GM12865 (cell line): Measurements from ENCODE around the gene POLR2F.

Experiments used
- DNase-seq: peaks from one replicate; pipeline ENCODE4 v3.0.0; 2010; ENCODE audit warnings: low read depth
- H3K4me3 ChIP-seq: 2 replicates; pipeline ENCODE4 v1.5.1; 2011; ENCODE audit warnings: mild to moderate bottlenecking, low read depth, low read length, control low read depth
- TF ChIP-seq, protein P1 (sequence below): IDR thresholded peaks from 2 replicates; pipeline ENCODE4 v1.5.1; 2011; ENCODE audit warnings: low read length, control low read depth, low read depth, inconsistent platforms; ENCODE audit not compliant: insufficient read depth; ENCODE audit errors: missing control alignments

POLR2F gene

DNA sequence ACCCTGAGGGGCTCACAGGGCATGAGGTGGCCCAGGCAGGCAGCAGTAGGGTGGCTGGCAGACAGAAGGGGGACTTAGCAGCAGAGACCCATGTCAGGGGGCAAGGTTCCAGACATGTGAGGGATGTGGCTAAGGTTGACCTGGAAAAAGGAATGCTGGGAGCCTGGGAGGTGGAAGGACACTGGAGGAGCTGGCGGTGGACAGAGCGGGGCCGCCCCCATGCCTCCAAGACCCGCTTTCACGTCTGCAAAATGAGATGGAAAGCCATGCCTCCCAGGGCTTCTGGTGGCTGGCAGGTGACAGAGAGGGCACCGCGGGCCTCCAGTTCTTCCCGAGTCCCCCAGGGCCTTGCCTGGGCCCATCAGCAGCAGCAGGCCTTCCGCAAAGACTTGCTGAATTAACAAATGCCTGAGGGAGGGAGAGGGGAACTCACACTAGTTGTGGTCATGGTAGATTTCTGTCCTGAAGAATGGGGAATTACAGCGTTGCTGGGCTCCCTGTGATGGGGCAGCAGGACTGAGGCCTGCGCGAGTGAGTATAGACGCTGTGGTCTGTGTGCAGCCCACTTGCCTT, 53.9 kb downstream of the POLR2F start:
- TF ChIP-seq, protein P1, sequence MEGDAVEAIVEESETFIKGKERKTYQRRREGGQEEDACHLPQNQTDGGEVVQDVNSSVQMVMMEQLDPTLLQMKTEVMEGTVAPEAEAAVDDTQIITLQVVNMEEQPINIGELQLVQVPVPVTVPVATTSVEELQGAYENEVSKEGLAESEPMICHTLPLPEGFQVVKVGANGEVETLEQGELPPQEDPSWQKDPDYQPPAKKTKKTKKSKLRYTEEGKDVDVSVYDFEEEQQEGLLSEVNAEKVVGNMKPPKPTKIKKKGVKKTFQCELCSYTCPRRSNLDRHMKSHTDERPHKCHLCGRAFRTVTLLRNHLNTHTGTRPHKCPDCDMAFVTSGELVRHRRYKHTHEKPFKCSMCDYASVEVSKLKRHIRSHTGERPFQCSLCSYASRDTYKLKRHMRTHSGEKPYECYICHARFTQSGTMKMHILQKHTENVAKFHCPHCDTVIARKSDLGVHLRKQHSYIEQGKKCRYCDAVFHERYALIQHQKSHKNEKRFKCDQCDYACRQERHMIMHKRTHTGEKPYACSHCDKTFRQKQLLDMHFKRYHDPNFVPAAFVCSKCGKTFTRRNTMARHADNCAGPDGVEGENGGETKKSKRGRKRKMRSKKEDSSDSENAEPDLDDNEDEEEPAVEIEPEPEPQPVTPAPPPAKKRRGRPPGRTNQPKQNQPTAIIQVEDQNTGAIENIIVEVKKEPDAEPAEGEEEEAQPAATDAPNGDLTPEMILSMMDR, result no peak
- no peak overlapping the region for H3K4me3 ChIP-seq
- DNase-seq, result no peak

DNA sequence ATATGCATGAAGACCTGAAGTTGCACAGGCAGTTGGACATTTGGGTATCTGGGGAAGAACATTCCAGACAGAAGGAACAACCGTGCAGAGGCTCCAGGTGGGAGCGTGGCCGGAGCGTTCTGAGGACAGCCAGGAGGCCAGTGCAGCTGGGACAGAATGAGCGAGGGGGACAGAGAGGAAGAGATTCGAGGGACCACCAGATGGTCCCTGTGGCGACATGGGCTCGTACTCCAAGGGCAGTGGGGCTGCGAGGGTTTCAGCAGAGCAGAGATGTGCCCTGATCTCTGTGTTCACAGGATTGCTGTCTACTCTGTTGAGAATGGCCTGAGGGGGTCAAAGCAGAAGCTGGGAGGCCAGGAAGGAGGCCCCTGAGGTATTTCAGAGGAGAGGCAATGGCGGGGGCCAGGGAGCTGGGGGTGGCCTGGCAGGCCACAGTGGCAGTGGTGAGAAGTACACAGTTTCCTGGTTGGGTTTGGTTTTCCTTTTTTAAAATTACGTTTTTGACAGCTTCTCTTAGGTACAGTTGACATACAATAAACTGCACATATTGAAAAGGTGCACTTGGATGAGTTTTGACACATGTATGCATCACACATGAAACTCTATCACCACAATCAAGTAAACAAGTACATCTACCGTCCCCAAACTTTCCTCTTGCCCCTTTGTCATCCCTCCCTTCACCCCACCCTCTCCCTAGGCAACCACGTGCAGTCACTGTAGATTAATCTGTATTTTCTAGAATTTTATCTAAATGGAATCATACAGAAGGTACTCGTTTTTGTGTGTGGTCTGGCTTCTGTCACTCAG, 55.7 kb downstream of the POLR2F start:
- no peak overlapping the region for H3K4me3 ChIP-seq
- DNase-seq, result no peak
- TF ChIP-seq, protein P1, result no peak

DNA sequence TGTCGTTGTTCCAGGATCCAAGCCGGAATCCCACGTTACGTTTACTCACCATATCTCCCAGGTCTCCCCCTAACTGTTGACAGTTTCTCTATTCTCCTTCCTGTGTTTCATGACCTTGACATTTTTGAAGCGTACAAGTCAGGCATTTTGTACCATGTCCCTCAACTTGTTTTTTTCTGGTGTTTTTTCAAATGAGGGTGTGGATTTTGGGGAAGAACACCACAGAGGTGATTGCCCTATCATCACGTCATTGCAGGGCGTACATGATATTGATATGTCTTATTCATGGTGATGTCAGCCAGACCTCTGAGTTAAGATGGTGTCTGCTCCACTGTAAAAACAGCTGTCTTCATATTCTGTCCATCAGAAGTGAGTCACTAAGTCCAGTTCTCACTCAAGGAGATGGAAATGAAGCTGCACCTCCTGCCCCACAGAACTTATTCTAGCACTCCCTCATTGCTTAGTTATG, 59.1 kb downstream of the POLR2F start:
- no peak for DNase-seq
- no peak overlapping the region for H3K4me3 ChIP-seq
- TF ChIP-seq, protein P1, result no peak

DNA sequence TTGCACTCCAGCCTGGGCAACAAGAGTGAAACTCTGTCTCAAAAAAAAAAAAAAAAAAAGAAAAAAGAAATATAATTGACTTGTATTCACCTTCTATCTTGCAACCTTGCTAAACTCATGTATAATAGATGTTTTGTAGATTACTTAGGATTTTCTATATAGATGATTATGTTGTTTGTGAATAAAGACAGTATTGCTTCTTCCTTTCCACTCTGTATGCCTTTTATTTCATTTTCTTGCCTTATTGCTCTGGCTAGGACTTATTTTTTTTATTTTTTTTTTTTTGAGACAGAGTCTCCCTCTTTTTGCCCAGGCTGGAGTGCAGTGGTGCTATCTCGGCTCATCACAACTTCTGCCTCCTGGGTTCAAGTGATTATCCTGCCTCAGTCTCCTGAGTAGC, 60.6 kb downstream of the POLR2F start:
- TF ChIP-seq, protein P1, result no peak
- H3K4me3 ChIP-seq, result no peak overlapping the region
- no peak for DNase-seq

DNA sequence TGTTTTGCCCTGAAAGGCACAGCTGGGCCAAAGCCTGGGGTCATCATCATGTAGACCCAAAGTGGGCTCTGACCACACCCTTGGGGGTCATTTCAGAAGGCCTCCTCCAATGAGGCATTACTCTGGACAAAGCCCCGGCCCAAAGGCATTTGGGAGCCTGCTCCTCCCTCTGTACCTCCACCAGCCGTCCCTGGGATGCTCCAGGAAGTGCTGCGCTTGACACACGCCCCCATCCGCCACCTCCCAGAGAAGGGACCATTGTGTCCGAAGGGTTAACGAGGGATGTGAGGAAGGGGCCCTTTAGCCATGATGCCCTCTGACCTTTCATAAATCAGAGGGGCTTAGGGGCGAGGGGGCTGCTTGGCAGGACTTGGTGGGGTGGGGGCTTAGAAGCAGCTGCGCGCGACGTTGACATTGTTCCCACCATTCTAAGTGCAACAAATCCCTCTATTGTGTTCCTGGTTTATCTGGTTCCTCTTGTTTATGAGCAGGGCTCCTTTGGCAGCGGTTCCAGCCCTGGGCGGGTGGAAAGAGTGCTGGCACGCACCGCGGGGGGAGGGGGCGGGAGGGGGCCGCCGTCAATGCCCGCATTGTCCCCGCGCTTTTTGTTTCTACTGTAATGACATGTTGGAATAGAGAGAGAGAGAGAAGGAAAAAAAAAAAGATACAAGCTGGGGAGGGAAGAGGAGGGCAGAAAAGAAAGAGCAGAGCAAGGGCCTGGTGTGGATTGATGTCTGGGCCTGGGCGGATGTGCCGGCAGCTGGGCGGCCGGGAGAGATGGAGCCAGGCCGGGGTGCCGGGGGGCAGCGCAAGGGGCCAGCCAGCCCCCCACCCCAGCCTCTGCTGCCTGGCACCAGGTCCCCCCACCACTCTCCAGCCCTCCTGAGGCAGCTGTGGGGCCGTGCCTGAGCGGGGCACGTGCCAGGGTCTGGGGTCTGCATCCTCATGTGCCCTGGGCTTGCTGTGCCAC, 63.0 kb downstream of the POLR2F start:
- H3K4me3 ChIP-seq, result no peak overlapping the region
- TF ChIP-seq, protein P1, result no peak
- no peak for DNase-seq

DNA sequence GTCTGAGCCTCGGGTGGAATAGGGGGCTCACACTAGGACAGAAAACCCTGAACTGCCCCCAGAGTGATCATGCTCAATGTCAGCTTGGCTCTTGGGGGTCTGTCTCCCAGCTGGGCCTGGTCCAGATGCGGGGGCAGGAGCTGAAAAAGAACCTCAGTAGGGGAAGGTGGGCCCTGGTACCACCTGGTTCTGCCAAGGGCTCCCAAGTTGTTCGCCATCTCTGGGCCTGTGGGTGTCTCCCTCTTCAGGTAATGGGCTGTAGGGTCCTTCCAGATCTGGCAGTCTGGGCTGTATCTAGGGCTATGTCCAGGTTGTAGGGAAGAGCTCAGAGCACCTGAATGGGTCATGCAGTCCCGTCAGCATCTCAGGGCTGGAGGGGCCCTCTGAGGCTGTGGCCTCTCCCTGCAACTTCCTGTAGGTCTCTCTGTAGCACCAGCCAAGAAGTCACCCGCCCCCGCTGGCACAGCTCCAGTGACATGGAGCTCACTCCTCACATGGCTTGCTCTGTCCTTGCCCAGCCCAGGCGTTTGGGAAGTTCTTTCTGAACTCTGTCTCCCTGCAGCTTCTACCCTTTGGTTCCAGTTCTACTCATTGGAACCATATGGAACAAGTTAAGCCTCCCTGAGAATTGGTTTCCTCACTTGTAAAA, 63.9 kb downstream of the POLR2F start:
- DNase-seq, result no peak
- no peak overlapping the region for H3K4me3 ChIP-seq
- TF ChIP-seq, protein P1, result no peak
